Naive thymus-derived CD4-positive, alpha-beta T cell (primary cell): ENCODE measurements around the gene PLEKHA4. TPM values are rescaled to one million over a fixed set of nuclear protein-coding genes. Genes with fewer than 3 reads are reported as not detected.
"Not testable (repeated sequence)": the region's sequence is repeated elsewhere in the genome, so short reads cannot be mapped to it uniquely, and the experiment has no call there.

ENCODE experiments used
- ATAC-seq: fragments of 150-1000 bp; cut with Tn5 transposase; 2 replicates; pipeline ENCODE4 v1.10.0; 2021; ENCODE audit warnings: mild to moderate bottlenecking, moderate library complexity
- CTCF ChIA-PET: fragments of 350-600 bp; sonication (Branson Sonifier 250); formaldehyde crosslinking; loops from one replicate; lab custom pipeline; 2021; ENCODE audit warnings: antibody characterized with exemption; lab: Charles Lee
- POLR2A ChIA-PET: fragments of 350-600 bp; sonication (Branson Sonifier 250); formaldehyde crosslinking; loops from one replicate; lab custom pipeline; 2021; ENCODE audit warnings: antibody characterized with exemption, inconsistent platforms; lab: Charles Lee
- DNase-seq, 9 donors: peaks; one replicate each; pipeline versions ENCODE4 v3.0.0 to v3.0.0-alpha.2; 2020 to 2022; ENCODE audit warnings: mixed read lengths in 1 of 9
- H3K27ac ChIP-seq: one replicate; pipeline ENCODE4 v1.7.0; 2013; ENCODE audit warnings: mild to moderate bottlenecking, low read depth, low read length, moderate library complexity
- H3K27me3 ChIP-seq, 2 donors: one replicate each; pipeline ENCODE4 v1.7.0; 2013; ENCODE audit warnings: low read length in 2 of 2, mild to moderate bottlenecking in 2 of 2, moderate library complexity in 2 of 2; ENCODE audit not compliant: control insufficient read depth in 2 of 2, insufficient read depth in 2 of 2
- H3K36me3 ChIP-seq, 3 experiments: 1 replicate in 2 of 3; 2 replicates in 1 of 3; pipeline ENCODE4 v1.7.0; 2013; ENCODE audit warnings: low read length in 3 of 3, mild to moderate bottlenecking in 3 of 3, moderate library complexity in 1 of 3; ENCODE audit not compliant: insufficient read depth in 3 of 3, control insufficient read depth in 2 of 3
- H3K4me1 ChIP-seq, 2 donors: one replicate each; pipeline ENCODE4 v1.7.0; 2013; ENCODE audit warnings: low read length in 2 of 2, mild to moderate bottlenecking in 2 of 2, moderate library complexity in 1 of 2; ENCODE audit not compliant: control insufficient read depth in 2 of 2, insufficient read depth in 2 of 2
- H3K4me3 ChIP-seq: 2 replicates; pipeline ENCODE4 v1.7.0; 2013; ENCODE audit warnings: mild to moderate bottlenecking, low read length
- H3K9me3 ChIP-seq, 3 experiments: 1 replicate in 2 of 3; 2 replicates in 1 of 3; pipeline ENCODE4 v1.7.0; 2013; ENCODE audit warnings: low read length in 3 of 3; ENCODE audit not compliant: control insufficient read depth in 2 of 3
- H3K27ac Mint-ChIP-seq, 9 donors: one replicate each; pipeline ENCODE4 v1.8.0; 2020 to 2022; ENCODE audit warnings: mixed read lengths in 9 of 9, mild to moderate bottlenecking in 8 of 9, moderate library complexity in 5 of 9, inconsistent platforms in 2 of 9
- H3K27me3 Mint-ChIP-seq, 5 donors: one replicate each; pipeline ENCODE4 v1.8.0; 2021 to 2022; ENCODE audit warnings: mixed read lengths in 5 of 5, mild to moderate bottlenecking in 1 of 5
- H3K36me3 Mint-ChIP-seq, 5 donors: one replicate each; pipeline ENCODE4 v1.8.0; 2020 to 2022; ENCODE audit warnings: mixed read lengths in 5 of 5, mild to moderate bottlenecking in 3 of 5, inconsistent platforms in 1 of 5
- H3K4me1 Mint-ChIP-seq, 7 donors: one replicate each; pipeline ENCODE4 v1.8.0; 2020 to 2022; ENCODE audit warnings: mixed read lengths in 7 of 7, mild to moderate bottlenecking in 3 of 7, inconsistent platforms in 1 of 7
- H3K4me3 Mint-ChIP-seq, 10 donors: one replicate each; pipeline ENCODE4 v1.8.0; 2020 to 2022; ENCODE audit warnings: mild to moderate bottlenecking in 10 of 10, mixed read lengths in 10 of 10, moderate library complexity in 6 of 10, inconsistent platforms in 2 of 10
- H3K9me3 Mint-ChIP-seq, 11 donors: one replicate each; pipeline ENCODE4 v1.8.0; 2020 to 2022; ENCODE audit warnings: mixed read lengths in 11 of 11, mild to moderate bottlenecking in 4 of 11, inconsistent platforms in 1 of 11, moderate library complexity in 1 of 11
- intact Hi-C, 2 donors: fragments of 100-400 bp; cut with micrococcal nuclease; formaldehyde crosslinking; loops; one replicate each; pipeline ENCODE4 v1.15.1; 2023
- polyA plus RNA-seq, 2 donors: library from polyadenylated mRNA; unstranded; fragments of 300-500 nt; fragmentation: Illumina TruSeq; gene quantifications; one replicate each; pipeline ENCODE4 v1.2.3, GENCODE V29; 2021
- total RNA-seq, 6 experiments: library from RNA in 5 of 6; stranded (reverse) in 5 of 6; gene quantifications; 1 replicate in 5 of 6; 2 replicates in 1 of 6; pipeline ENCODE4 v1.2.3 and lab custom pipeline; 2021 to 2026

The PLEKHA4 gene
- total and polyA plus RNA-seq, 7 experiments from 2014 or later = 2.1 to 7.4 (median 4.0) TPM

DNA sequence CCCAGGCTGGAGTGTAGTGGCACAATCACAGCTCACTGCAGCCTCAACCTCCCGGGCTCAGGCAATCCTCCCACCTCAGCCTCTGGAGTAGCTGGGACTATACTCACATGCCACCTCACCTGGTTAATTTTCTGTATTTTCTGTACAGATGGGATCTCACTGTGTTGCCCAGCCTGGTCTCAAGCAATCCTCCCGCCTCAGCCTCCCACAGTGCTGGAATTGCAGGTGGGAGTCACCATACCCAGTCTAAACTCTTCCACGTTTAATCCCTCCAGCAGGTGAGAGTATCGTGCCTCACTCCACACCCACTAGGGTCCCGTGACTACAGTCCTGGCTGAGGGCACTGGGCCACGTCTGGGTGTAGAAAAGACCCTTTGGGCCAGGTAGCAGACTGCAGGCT, 74.1 kb downstream of the PLEKHA4 start:
- Mint-ChIP-seq H3K4me3 (peak overlapping the region in 8 of 10 donors; percentile 32 to 99 (median 92)), H3K9me3 (no peaks in the 10 kb centered on the region), H3K27me3 (no peaks in the 10 kb centered on the region), H3K4me1 (peaks cover 5 to 13% (median 7%) of the 10 kb centered on the region in 7 donors), H3K27ac (peak overlapping the region in 3 of 9 donors; percentile 72 to 95 (median 83)), H3K36me3 (no peaks in the 10 kb centered on the region)
- ATAC-seq (no peak), DNase-seq (no peak)
- intact Hi-C loops = loop anchor here (2.0 to 10.0 kb wide), 4 partner anchors 17 to 351 kb away; partner anchors contain the start of genes BCAT2 (in 1 of the 2), NUCB1 (in 1 of the 2) and PPP1R15A (in 1 of the 2)
- ChIA-PET CTCF (interaction anchor here (0.6 to 4.6 kb wide), 7 partner anchors 16 to 176 kb away, joined by 3 to 50 read pairs (median 10); partner anchors contain the start of genes BCAT2, CA11 and HSD17B14), POLR2A (interaction anchor here (0.7 to 1.8 kb wide), 4 partner anchors 12 to 172 kb away, joined by 3 to 6 read pairs (median 4); partner anchors contain the start of gene BCAT2)
- H3K4me3 ChIP-seq = no peak overlapping the region
- no peaks in the 10 kb centered on the region for H3K9me3 ChIP-seq
- no peaks in the 10 kb centered on the region for H3K36me3 ChIP-seq
- H3K4me1 ChIP-seq = peaks cover 4 to 6% of the 10 kb centered on the region in 2 donors
- no peak overlapping the region for H3K27ac ChIP-seq
- H3K27me3 ChIP-seq = no peaks in the 10 kb centered on the region

- DNase-seq = no peak
- Mint-ChIP-seq H3K36me3 (no peaks in the 10 kb centered on the region), H3K4me3 (peak overlapping the region in 1 of 10 donors; percentile 43), H3K27ac (no peak overlapping the region), H3K4me1 (peaks cover 5 to 13% (median 7%) of the 10 kb centered on the region in 7 donors), H3K9me3 (no peaks in the 10 kb centered on the region), H3K27me3 (no peaks in the 10 kb centered on the region)
- H3K27me3 ChIP-seq = no peaks in the 10 kb centered on the region
- peaks cover 4 to 6% of the 10 kb centered on the region in 2 donors for H3K4me1 ChIP-seq
- no peak for ATAC-seq
- H3K27ac ChIP-seq = no peak overlapping the region
- intact Hi-C loops = loop anchor here in 1 of 2 donors (10.0 kb wide), 1 partner anchor 352 kb away; no protein-coding TSS in a partner anchor
- CTCF ChIA-PET = interaction anchor here (1.5 to 4.6 kb wide), 3 partner anchors 43 to 147 kb away, joined by 4 to 50 read pairs (median 29); partner anchors contain the start of genes CA11 and HSD17B14
- H3K4me3 ChIP-seq = no peak overlapping the region
- H3K9me3 ChIP-seq = no peaks in the 10 kb centered on the region
- POLR2A ChIA-PET = interaction anchor here (0.7 kb wide), 1 partner anchor 28 kb away, joined by 4 read pairs; no protein-coding TSS in a partner anchor
- H3K36me3 ChIP-seq = no peaks in the 10 kb centered on the region
These were observed 75.1 kb downstream of the PLEKHA4 start for GRCh38 chr19:48793271-48793670.

GRCh38 chr19:48787331-48787730, 81.1 kb downstream of the PLEKHA4 start:
- not testable (repeated sequence) for ATAC-seq, H3K9me3 ChIP-seq, H3K36me3 Mint-ChIP-seq, H3K4me1 Mint-ChIP-seq, H3K9me3 Mint-ChIP-seq, DNase-seq, H3K4me1 ChIP-seq, H3K4me3 Mint-ChIP-seq, H3K27ac ChIP-seq, H3K36me3 ChIP-seq, H3K27me3 Mint-ChIP-seq, H3K4me3 ChIP-seq, H3K27me3 ChIP-seq
- ChIA-PET CTCF (interaction anchor here (0.6 to 6.1 kb wide), 14 partner anchors 8 to 946 kb away, joined by 3 to 100 read pairs (median 6); partner anchors contain the start of genes CA11, GYS1, HSD17B14 and RUVBL2), POLR2A (interaction anchor here (0.6 to 1.4 kb wide), 6 partner anchors 43 to 206 kb away, joined by 3 to 4 read pairs (median 3); partner anchors contain the start of genes GYS1, HSD17B14 and RUVBL2)
- peak overlapping the region in 2 of 9 donors; percentile 10 to 22 for H3K27ac Mint-ChIP-seq
- intact Hi-C loops = loop anchor here in 1 of 2 donors (5.0 kb wide), 1 partner anchor 285 kb away; the partner anchor contains the start of gene KCNA7

Other genes with a start within 250 kb of the PLEKHA4 start
Only the 30 nearest of the 32 such genes appear.
- 10 to 100 TPM; 11.9 to 79.9 (median 33.2) TPM for gene DBP, start 231.2 kb downstream of the PLEKHA4 start, total RNA-seq
- gene DBP, start 231.2 kb downstream of the PLEKHA4 start, polyA plus RNA-seq = 100 to 1,000 TPM in 1 of 2 donors, 10 to 100 TPM in 1; 61.7 to 130 TPM
- gene CA11, start 222.4 kb downstream of the PLEKHA4 start, total RNA-seq = 10 to 100 TPM in 4 of 5 experiments, 1 to 10 TPM in 1; 7.5 to 20.5 (median 12.5) TPM
- gene CA11, start 222.4 kb downstream of the PLEKHA4 start, polyA plus RNA-seq = 1 to 10 TPM; 6.3 to 8.0 TPM
- 1 to 10 TPM in 4 of 5 experiments, under 1 TPM in 1; 0.99 to 5.9 (median 3.0) TPM for gene NTN5, start 195.6 kb downstream of the PLEKHA4 start, total RNA-seq
- under 1 TPM; 0.41 to 0.59 TPM for gene NTN5, start 195.6 kb downstream of the PLEKHA4 start, polyA plus RNA-seq
- not detected for gene FUT2, start 172.6 kb downstream of the PLEKHA4 start, total RNA-seq
- gene FUT2, start 172.6 kb downstream of the PLEKHA4 start, polyA plus RNA-seq = under 1 TPM; 0.09 to 0.78 TPM
- 1 to 10 TPM in 3 of 5 experiments, under 1 TPM in 2; 0.80 to 2.1 (median 1.3) TPM for gene MAMSTR, start 148.9 kb downstream of the PLEKHA4 start, total RNA-seq
- under 1 TPM; 0.25 to 0.87 TPM for gene MAMSTR, start 148.9 kb downstream of the PLEKHA4 start, polyA plus RNA-seq
- under 1 TPM in 2 of 5 experiments, not detected in 3; 0.12 to 0.21 TPM for gene RASIP1, start 128.0 kb downstream of the PLEKHA4 start, total RNA-seq
- gene RASIP1, start 128.0 kb downstream of the PLEKHA4 start, polyA plus RNA-seq = under 1 TPM; 0.12 to 0.65 TPM
- gene IZUMO1, start 121.7 kb downstream of the PLEKHA4 start, total RNA-seq = not detected
- gene IZUMO1, start 121.7 kb downstream of the PLEKHA4 start, polyA plus RNA-seq = not detected
- gene FUT1, start 116.0 kb downstream of the PLEKHA4 start, total RNA-seq = under 1 TPM in 1 of 5 experiments, not detected in 4; 0.17 TPM
- gene FUT1, start 116.0 kb downstream of the PLEKHA4 start, polyA plus RNA-seq = not detected
- gene FGF21, start 113.1 kb downstream of the PLEKHA4 start, total RNA-seq = not detected
- gene FGF21, start 113.1 kb downstream of the PLEKHA4 start, polyA plus RNA-seq = not detected
- gene BCAT2, start 57.6 kb downstream of the PLEKHA4 start, total RNA-seq = 10 to 100 TPM; 16.7 to 53.1 (median 22.5) TPM
- gene BCAT2, start 57.6 kb downstream of the PLEKHA4 start, polyA plus RNA-seq = 10 to 100 TPM; 25.5 to 30.9 TPM
- gene HSD17B14, start 32.1 kb downstream of the PLEKHA4 start, total RNA-seq = 1 to 10 TPM in 2 of 5 experiments, under 1 TPM in 2, not detected in 1; 0.38 to 2.9 (median 1.2) TPM
- gene HSD17B14, start 32.1 kb downstream of the PLEKHA4 start, polyA plus RNA-seq = 1 to 10 TPM in 1 of 2 donors, under 1 TPM in 1; 0.66 to 1.7 TPM
- 1,000 to 10,000 TPM in 1 of 5 experiments, 100 to 1,000 TPM in 1, 10 to 100 TPM in 3; 31.5 to 1,030 (median 71.9) TPM for gene PPP1R15A, start 3.8 kb upstream of the PLEKHA4 start, total RNA-seq
- 10 to 100 TPM; 23.0 to 29.8 TPM for gene PPP1R15A, start 3.8 kb upstream of the PLEKHA4 start, polyA plus RNA-seq
- not detected for gene TULP2, start 30.1 kb upstream of the PLEKHA4 start, total RNA-seq
- not detected for gene TULP2, start 30.1 kb upstream of the PLEKHA4 start, polyA plus RNA-seq
- gene NUCB1, start 31.7 kb upstream of the PLEKHA4 start, total RNA-seq = 100 to 1,000 TPM; 128 to 252 (median 142) TPM
- gene NUCB1, start 31.7 kb upstream of the PLEKHA4 start, polyA plus RNA-seq = 100 to 1,000 TPM in 1 of 2 donors, 10 to 100 TPM in 1; 70.5 to 150 TPM
- 1 to 10 TPM; 1.1 to 1.7 (median 1.3) TPM for gene DHDH, start 65.1 kb upstream of the PLEKHA4 start, total RNA-seq
- gene DHDH, start 65.1 kb upstream of the PLEKHA4 start, polyA plus RNA-seq = 1 to 10 TPM; 1.0 to 2.7 TPM
- 100 to 1,000 TPM in 3 of 5 experiments, 10 to 100 TPM in 2; 78.7 to 355 (median 122) TPM for gene BAX, start 86.3 kb upstream of the PLEKHA4 start, total RNA-seq
- 10 to 100 TPM; 49.1 to 66.3 TPM for gene BAX, start 86.3 kb upstream of the PLEKHA4 start, polyA plus RNA-seq
- gene FTL, start 96.7 kb upstream of the PLEKHA4 start, total RNA-seq = 1,000 to 10,000 TPM in 4 of 5 experiments, 100 to 1,000 TPM in 1; 888 to 1,929 (median 1,286) TPM
- 1,000 to 10,000 TPM; 3,820 to 4,967 TPM for gene FTL, start 96.7 kb upstream of the PLEKHA4 start, polyA plus RNA-seq
- gene GYS1, start 124.7 kb upstream of the PLEKHA4 start, total RNA-seq = 10 to 100 TPM; 27.3 to 82.3 (median 50.7) TPM
- gene GYS1, start 124.7 kb upstream of the PLEKHA4 start, polyA plus RNA-seq = 10 to 100 TPM; 22.6 to 40.3 TPM
- 10 to 100 TPM; 23.4 to 94.0 (median 24.1) TPM for gene RUVBL2, start 125.3 kb upstream of the PLEKHA4 start, total RNA-seq
- 10 to 100 TPM; 58.7 to 72.9 TPM for gene RUVBL2, start 125.3 kb upstream of the PLEKHA4 start, polyA plus RNA-seq
- not detected for gene LHB, start 148.5 kb upstream of the PLEKHA4 start, total RNA-seq
- gene LHB, start 148.5 kb upstream of the PLEKHA4 start, polyA plus RNA-seq = not detected
- not detected for gene CGB3, start 155.7 kb upstream of the PLEKHA4 start, total RNA-seq
- gene CGB3, start 155.7 kb upstream of the PLEKHA4 start, polyA plus RNA-seq = not detected
- gene CGB2, start 163.3 kb upstream of the PLEKHA4 start, total RNA-seq = not detected
- gene CGB2, start 163.3 kb upstream of the PLEKHA4 start, polyA plus RNA-seq = not detected
- gene CGB1, start 168.3 kb upstream of the PLEKHA4 start, total RNA-seq = not detected
- gene CGB1, start 168.3 kb upstream of the PLEKHA4 start, polyA plus RNA-seq = not detected
- not detected for gene CGB5, start 175.2 kb upstream of the PLEKHA4 start, total RNA-seq
- gene CGB5, start 175.2 kb upstream of the PLEKHA4 start, polyA plus RNA-seq = not detected
- gene CGB8, start 180.5 kb upstream of the PLEKHA4 start, total RNA-seq = not detected
- gene CGB8, start 180.5 kb upstream of the PLEKHA4 start, polyA plus RNA-seq = not detected
- not detected for gene CGB7, start 189.1 kb upstream of the PLEKHA4 start, total RNA-seq
- not detected for gene CGB7, start 189.1 kb upstream of the PLEKHA4 start, polyA plus RNA-seq
- not detected for gene NTF4, start 196.2 kb upstream of the PLEKHA4 start, total RNA-seq
- not detected for gene NTF4, start 196.2 kb upstream of the PLEKHA4 start, polyA plus RNA-seq
- gene KCNA7, start 204.1 kb upstream of the PLEKHA4 start, total RNA-seq = not detected
- not detected for gene KCNA7, start 204.1 kb upstream of the PLEKHA4 start, polyA plus RNA-seq
- 100 to 1,000 TPM; 243 to 837 (median 449) TPM for gene SNRNP70, start 216.8 kb upstream of the PLEKHA4 start, total RNA-seq
- gene SNRNP70, start 216.8 kb upstream of the PLEKHA4 start, polyA plus RNA-seq = 10 to 100 TPM; 48.0 to 63.1 TPM
- 10 to 100 TPM in 4 of 5 experiments, 1 to 10 TPM in 1; 3.7 to 21.7 (median 10.8) TPM for gene LIN7B, start 245.8 kb upstream of the PLEKHA4 start, total RNA-seq
- gene LIN7B, start 245.8 kb upstream of the PLEKHA4 start, polyA plus RNA-seq = 1 to 10 TPM; 4.0 to 5.7 TPM